Measurements from ENCODE around the gene UGT1A10.
"Not testable (repeated sequence)": the region's sequence is repeated elsewhere in the genome, so short reads cannot be mapped to it uniquely, and the experiment has no call there.

Gene UGT1A10

DNA sequence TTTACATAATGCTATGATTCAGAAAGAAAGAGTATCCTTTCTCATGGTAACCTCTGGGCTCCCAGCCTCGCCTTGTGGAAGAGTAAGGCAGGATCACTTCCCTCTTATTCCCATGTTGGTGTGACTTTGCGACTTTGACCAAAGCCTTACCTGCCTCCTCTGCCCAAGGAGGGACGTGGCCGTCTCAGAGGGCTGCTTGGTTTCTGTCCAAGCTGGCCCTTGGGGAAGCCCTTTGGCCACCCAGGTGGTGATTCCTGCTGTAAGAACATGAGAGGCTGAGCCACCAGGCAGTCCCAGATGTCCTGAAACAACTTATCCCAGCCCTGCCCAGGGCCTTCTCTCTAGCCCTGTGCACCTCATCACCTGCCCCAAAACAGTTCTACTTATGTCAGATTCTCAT, 62.5 kb downstream of the UGT1A10 start:
- no peak for DNase-seq

DNA sequence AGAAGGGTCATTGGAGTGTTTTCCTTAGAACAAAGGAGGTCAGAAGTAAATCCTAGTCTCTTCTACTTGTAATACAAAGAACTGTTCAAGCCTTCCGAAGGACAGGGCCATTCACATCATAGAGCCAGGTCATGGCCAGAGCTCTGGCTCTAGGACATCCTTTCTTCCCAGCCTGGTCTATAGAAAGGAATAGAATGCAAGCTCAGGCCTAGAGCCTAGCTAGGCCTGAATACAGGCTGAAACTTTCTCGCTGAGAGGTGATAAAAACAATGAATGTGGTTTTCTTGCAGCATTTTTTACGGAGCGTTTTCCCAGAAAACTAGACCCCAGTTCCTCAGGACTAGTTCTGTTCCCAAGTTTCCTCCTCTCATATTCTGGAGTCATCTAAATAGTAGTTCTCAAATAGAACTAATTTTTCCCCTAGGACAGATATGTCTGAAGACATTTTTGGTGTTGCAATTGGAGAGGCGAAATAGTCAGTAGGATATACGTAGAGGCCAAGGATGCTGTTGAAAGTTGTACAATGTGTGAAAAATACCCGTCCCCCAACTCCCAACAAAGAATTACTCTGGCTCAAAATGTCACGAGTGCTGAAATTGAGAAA, 63.3 kb downstream of the UGT1A10 start:
- no peak for DNase-seq

DNA sequence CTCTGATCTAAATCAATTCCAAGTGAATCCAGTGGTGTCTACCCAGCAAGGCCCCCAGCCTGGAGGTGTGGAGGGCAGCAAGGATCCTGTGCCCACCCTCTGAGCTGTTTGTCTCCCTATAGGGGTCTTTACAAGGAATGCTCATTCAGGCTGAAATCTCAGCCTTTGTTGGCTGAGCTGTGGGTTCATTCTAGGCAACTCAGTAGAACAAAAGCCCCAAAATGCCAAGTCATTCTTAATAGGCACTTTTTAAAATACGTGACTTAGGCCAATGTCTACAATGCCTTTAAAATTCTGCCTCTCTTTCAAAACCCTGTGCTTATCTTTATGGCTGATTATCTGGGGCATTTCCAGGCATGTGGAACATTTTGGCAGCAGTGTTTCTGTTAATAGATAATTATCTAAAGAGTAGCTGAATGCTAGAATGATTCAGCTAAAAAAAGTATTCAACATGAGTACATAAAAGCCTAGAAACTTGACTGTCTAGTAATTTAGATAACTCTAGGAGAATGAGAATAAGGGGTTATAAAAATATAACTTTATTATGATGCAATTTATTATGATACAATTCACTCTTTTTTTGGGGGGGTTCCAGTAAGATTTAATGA, 63.9 kb downstream of the UGT1A10 start:
- no peak for DNase-seq

DNA sequence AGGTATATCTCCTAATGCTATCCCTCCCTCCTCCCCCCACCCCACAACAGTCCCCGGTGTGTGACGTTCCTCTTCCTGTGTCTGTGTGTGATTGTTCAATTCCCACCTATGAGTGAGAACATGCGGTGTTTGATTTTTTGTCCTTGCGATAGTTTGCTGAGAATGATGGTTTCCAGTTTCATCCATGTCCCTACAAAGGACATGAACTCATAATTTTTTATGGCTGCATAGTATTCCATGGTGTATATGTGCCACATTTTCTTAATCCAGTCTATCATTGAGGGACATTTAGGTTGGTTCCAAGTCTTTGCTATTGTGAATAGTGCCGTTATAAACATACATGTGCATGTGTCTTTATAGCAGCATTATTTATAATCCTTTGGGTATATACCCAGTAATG, 64.6 kb downstream of the UGT1A10 start:
- not testable (repeated sequence) for DNase-seq

DNA sequence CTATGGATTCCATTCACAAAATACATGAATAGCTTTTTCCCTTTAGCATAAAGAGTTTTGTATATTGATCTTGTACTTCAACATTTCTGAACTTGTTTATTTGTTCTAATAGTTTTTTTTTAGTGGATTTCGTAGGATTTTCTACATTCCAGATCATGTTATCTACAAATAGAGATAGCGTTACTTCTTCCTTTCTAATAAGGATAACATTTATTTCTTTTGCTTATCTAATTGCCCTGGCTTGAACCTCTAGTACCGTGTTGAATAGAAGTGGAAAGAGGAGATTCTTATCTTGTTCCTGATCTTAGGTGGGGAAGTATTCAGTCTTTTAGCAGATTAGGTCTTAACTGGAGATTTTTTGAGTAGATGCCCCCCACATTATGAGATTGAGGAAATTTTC, 66.0 kb downstream of the UGT1A10 start:
- no peak for DNase-seq

DNA sequence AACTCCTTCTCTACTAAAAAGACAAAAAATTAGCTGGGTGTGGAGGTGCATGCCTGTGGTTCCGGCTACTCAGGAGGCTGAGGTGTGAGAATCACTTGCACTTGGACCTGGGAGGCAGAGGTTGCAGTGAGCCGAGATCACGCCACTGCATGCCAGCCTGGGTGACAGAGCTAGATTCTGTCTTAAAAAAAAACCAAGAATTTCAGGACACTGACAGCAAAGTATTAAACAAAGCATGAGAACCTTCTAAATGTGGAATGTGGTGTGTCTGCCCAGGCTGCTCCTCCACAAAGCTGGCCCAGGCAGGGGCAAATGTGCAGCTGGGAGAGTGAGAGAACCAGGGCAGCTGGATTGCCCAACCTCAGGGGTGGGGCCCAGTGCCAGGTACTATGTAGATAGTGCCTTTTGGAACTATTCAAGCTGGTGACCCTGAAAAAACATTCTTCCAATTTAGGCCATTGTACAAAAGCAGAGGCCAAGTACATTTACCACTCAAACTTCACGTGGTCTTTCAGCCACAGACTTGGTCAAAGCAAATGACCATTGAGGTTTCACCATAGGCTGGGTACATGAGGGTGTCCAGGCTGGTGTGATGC, 69.8 kb downstream of the UGT1A10 start:
- no peak for DNase-seq

DNA sequence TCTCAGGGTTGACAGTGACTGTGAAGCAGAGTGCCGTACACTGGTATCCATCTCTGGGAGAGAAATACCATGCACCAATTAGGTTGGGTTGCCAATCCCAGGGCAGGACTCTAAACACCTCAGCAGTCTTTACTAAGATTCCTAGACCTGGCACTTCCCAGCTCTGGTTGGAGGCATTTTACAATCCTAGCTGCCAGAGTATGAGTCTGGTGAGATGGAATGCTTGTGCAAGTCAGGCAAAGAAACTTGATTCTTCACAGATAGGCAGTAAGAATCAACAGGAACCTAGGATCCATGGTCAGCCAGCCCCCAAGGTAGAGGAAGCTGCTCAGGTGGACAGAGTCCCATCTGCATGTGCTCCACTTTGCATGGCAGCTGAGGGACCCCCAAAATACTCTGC, 70.5 kb downstream of the UGT1A10 start:
- DNase-seq = no peak

DNA sequence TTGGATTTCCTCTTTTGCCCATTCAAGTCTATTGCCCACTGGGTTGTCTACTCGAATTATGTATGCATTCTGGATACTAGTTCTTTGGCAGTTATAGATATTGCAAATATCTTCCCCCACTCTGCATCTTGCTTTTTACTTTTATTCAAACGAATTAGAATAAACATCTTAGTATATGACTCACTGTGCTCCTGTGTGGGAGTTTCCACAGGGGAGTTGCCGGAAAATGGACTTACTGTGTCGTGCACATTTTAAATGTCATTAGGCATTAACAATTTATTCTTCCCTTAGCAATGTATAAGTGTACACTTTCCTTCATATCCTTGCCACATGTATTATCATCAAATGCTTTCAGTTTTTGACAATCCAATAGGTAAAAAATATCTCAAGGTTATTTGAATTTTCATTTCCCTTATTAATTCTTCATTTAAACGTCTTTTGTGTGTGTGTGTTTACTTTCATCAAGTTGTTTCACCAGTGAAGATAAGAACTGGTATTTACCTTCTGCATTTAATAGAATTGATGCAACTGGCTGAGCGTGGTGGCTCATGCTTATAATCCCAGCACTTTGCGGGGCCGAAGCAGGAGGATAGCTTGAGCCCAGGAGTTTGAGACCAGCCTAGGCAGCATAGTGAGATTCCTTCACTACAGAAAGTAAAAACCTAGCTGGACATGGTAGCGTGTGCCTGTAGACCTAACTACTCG, 71.8 kb downstream of the UGT1A10 start:
- DNase-seq = no peak

DNA sequence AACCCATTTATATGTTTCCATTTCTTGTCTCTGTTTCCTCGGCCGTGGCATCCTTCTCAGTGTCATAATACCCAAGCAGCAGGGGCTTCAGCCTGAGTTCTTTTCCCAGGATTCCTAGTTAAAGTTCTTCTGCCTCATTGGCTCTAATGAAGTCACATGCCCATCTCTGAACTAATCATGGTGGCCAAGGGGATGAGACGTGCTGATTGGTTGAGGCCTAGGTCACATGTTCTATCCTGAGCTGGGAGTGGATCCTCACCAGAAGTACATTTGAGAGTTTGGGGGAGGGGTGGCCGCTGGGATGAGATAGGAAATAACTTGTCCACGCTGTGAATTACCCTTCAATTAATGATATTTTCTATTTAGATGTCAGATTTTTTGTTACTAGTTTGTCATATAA, 72.7 kb downstream of the UGT1A10 start:
- no peak for DNase-seq

DNA sequence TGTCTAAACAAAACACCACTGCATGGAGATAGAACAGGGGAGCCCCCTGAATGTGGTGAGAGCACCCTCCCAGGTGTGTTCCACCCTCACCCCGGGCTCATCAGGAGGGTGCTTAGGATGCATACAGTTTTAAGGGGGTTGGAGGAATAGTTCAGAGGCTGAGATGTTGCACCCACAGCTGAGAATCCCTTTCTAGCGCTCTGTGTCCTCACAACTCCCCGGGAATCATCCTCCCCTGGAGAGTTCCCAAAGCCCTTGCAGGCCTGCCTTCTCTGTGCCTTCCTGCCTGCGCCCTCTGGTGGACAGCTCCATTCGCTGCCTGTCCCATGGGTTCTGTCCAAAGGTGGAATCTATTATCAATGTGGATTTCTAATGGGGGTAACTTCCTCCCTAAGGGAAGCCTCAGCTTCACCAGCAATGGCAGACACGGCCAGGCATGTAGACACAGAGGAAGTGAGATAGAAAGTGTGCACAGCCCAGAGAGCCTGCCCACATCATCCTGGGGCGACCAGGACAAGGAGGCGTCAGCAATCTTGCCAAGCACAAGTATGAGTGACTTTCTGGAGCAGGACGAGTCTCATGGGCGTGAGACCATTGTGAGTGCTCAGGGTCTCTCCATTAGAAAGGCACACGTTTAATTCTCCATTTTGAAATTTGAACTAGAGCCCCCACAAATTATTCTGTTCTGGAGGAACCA, 75.2 kb downstream of the UGT1A10 start:
- DNase-seq = peak; percentile 76 to 80

DNA sequence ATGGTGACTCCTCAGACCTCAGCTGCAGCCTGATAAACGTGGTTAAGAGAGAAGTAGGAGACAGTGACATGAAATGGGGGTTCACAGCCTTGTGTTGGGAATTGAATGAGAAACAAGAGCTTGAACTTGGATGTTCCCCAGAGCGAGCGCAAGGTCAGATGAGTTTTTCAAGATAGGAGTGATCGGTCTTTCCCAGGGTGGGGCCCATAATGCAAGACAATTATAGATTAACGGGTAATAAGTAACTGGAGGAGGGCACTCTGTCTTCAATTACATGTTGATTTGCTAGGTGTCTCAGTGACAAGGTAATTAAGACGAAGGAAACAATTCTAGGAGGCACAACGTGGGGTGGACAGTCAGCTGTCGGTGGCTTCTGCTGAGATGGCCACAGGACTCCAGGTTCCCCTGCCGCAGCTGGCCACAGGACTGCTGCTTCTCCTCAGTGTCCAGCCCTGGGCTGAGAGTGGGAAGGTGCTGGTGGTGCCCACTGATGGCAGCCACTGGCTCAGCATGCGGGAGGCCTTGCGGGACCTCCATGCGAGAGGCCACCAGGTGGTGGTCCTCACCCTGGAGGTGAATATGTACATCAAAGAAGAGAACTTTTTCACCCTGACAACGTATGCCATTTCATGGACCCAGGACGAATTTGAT, 76.5 kb downstream of the UGT1A10 start, which contains the start of gene UGT1A5:
Gene UGT1A5 (plus strand): TSS at position 297 of the 651 bp plus-strand sequence. CDS start 85 bp downstream, at position 382.
- DNase-seq = no peak

DNA sequence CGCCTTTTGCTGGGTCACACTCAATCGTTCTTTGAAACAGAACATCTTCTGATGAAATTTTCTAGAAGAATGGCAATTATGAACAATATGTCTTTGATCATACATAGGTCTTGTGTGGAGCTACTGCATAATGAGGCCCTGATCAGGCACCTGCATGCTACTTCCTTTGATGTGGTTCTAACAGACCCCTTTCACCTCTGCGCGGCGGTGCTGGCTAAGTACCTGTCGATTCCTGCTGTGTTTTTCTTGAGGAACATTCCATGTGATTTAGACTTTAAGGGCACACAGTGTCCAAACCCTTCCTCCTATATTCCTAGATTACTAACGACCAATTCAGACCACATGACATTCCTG, 77.0 kb downstream of the UGT1A10 start:
- no peak for DNase-seq

DNA sequence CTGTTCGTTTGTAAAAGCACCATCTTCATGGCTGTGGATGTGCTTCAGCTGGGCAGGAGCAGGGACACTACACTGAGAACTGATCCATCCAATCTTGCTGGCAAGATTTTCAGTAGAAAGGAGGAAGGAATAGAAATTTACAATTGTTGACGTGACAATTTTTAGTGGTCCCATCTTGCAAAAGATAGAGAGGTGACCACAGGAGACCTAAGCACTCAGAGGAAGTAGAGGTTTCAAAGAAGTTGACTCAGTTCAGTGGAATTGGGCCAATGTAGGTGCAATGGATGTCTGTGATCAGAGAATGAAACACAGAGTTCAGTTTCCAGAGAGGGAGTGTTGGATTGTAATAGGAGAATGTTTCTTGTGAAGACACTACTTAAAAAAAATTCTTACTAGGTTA, 77.9 kb downstream of the UGT1A10 start:
- DNase-seq = no peak

DNA sequence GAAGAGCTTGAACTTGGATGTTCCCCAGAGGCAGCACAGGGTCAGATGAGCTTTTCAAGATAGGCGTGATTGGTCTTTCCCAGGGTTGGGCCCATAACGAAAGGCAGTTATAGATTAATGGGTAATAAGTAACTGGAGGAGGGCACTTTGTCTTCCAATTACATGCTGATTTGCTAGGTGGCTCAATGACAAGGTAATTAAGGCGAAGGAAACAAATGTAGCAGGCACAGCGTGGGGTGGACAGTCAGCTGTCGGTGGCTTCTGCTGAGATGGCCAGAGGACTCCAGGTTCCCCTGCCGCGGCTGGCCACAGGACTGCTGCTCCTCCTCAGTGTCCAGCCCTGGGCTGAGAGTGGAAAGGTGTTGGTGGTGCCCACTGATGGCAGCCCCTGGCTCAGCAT, 82.3 kb downstream of the UGT1A10 start, which contains the start of gene UGT1A4:
Gene UGT1A4 (plus strand): TSS at position 185 of the 400 bp plus-strand sequence. CDS start 85 bp downstream, at position 270.
- DNase-seq = no peak

DNA sequence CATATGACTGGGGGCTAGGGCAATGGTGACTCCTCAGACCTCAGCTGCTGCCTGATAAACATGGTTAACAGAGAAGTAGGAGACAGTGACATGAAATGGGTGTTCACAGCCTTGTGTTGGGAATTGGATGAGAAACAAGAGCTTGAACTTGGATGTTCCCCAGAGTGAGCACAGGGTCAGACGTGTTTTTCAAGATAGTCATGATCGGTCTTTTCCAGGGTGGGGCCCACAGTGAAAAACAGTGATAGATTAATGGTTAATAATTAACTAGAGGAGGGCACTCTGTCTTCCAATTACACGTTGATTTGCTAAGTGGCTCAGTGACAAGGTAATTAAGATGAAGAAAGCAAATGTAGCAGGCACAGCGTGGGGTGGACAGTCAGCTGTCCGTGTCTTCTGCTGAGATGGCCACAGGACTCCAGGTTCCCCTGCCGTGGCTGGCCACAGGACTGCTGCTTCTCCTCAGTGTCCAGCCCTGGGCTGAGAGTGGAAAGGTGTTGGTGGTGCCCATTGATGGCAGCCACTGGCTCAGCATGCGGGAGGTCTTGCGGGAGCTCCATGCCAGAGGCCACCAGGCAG, 92.6 kb downstream of the UGT1A10 start, which contains the start of gene UGT1A3:
Gene UGT1A3 (plus strand): TSS at position 320 of the 579 bp plus-strand sequence. CDS start 85 bp downstream, at position 405.
- no peak for DNase-seq

DNA sequence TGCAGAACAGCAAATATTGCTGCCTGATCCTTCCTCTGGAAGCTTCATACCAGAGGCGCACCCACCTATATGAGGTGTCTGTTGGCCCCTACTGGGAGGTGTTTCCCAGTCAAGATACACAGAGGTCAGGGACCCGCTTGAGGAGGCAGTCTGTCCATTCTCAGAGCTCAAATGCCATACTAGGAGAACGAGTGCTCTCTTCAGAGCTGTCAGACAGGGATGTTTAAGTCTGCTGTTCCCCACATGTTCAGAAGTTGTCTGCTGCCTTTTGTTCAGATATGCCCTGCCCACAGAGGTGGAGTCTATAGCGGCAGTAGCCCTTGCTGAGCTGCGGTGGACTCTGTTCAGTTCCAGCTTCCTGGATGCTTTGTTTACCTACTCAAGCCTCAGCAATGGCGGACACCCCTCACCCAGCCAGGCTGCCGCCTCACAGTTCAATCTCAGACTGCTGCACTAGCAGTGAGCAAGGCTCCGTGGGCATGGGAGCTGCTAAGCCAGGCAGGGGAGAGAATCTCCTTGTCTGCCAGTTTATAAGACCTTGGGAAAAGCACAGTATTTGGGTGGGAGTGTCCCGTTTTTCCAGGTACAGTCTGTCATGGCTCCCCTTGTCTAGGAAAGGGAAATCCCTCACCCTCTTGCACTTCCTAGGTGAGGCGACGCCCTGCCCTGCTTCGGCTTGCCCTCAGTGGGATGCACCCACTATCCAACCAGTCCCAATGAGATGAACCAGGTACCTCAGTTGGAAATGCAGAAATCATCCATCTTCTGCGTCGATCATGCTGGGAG, 100.8 kb downstream of the UGT1A10 start:
- not testable (repeated sequence) for DNase-seq

DNA sequence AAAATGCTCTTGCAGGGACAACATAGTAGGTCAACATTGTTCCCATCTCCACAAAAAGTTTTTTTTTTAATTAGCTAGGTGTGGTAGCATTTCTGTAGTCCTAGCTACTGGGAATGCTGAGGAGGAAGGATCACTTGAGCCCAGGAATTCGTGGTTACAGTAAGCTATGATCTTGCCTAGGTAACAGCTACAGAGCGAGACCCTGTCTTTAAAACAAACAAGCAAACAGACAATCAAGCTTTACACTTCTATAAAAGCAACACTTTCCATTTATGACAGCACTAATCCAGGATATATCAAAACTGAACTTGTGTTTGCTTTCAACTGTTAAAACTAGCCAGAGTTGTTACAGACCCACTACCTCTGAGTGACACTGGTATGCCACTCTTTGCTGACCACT, 104.6 kb downstream of the UGT1A10 start:
- no peak for DNase-seq

DNA sequence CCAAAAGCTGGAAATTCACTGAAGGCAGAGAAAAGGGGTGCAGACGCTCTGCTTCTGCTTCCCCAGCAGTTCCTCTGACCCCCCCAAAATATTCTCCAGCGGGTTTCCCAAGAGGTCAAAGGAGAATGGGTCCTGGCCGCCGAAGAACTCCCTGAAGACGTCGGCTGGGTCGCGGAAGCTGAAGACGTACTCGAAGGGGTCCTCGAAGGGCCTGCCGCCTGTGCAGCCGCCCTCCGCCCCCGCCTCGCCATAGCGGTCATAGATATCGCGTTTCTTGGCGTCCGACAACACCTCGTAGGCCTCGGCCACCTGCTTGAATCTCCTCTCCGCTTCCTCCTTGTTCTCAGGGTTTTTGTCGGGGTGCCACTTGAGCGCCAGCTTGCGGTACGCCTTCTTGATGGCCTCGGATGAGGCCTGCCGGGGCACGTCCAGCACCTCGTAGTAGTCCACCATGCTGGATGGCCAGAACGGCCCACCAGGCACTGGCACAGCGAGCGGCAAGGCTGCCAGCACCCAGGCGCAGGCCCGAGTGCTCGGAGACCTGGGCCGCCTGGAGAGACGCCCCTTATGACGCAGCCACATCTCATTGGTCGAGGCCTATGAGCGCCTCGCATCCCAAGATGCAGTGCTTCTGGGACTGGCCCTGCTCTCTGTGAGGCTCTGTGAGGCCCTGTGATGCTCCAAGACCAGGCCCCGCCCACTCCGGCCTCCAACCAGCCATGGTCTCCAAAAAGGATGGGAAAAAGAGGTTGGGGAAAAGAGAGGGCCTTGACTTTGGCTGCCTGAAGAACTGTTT, 107.4 kb downstream of the UGT1A10 start:
- DNase-seq = no peak

DNA sequence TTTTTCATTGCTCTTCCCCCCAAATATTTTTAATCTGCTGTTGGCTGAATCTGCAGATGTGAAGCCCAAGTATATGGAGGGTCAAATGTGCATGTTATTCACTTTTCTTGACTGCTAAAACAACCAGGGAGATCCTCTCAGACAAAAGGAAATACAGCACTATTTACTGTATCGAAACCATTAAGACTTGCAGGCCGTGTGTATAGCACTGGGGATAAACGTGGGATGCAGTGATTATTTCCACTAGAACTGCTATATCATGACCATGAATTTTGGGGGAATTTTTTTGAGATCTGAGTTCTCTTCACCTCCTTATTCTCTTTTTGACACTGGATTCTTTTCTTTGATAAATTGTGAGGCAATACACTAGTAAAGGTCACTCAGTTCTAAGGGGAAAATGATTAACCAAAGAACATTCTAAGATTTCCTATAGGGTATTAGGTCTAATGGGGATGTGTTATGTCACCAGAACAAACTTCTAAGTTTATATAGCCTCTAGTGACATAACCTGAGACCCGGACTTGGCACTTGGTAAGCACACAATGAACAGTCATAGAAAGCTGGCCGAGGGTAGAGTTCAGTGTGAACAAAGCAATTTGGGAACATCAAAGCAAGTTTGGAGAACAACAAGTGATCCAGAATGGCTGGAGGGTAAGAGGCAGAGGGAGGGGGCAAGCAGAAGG, 109.0 kb downstream of the UGT1A10 start:
- no peak for DNase-seq

DNA sequence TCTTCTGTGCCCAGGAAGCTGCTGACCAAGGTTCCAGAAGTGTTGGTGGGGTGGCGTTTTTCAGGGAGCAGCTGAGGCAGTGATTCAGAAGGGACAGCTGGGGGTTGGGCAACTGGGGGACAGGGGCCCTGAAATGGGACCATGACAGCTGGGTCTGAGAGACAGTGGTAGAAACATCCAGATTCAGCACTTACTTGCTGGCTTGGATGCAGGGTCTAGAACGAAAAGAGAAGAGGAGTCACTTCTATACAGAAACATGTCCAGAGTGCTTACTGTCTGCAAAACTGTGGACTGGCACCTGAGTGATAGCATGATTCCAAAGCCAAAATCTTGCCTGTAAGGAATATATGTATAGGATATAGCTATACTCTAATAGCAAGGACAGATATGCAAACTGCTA, 109.6 kb downstream of the UGT1A10 start:
- not testable (repeated sequence) for DNase-seq

Measured in activated CD4-positive, alpha-beta T cell treated with anti-CD3 and anti-CD28 coated beads, Interleukin-2, amount 50 U/mL, for 48 hours (primary cell).